HG03558 (cell line): ENCODE results near the gene FAM90A26.
"Not testable (repeated sequence)": the region's sequence is repeated elsewhere in the genome, so short reads cannot be mapped to it uniquely, and the experiment has no call there.

ENCODE experiments used
- ATAC-seq: cut with Tn5 transposase; IDR thresholded peaks from one replicate; pipeline ENCODE4 v1.9.1; 2021; ENCODE audit warnings: moderate number of reproducible peaks; ENCODE audit not compliant: unreplicated experiment; ENCODE audit errors: extremely low read depth

Gene FAM90A26

GRCh38 chr4:9155101-9155886, 14.9 kb upstream of the FAM90A26 start:
- not testable (repeated sequence) for ATAC-seq

GRCh38 chr4:9158392-9158791, 11.8 kb upstream of the FAM90A26 start:
- not testable (repeated sequence) for ATAC-seq

GRCh38 chr4:9160046-9160445, 10.2 kb upstream of the FAM90A26 start:
- not testable (repeated sequence) for ATAC-seq

- ATAC-seq: not testable (repeated sequence)
These were observed 4.2 kb upstream of the FAM90A26 start for GRCh38 chr4:9165990-9166389.

- ATAC-seq: not testable (repeated sequence)
These were observed 40.1 kb downstream of the FAM90A26 start, which contains the start of gene USP17L10 for GRCh38 chr4:9210357-9210756. Gene USP17L10, plus strand, starts transcription at chr4:9210657. Its CDS starts 0 bp downstream, at chr4:9210657.

- not testable (repeated sequence) for ATAC-seq
These were observed 44.5 kb downstream of the FAM90A26 start for GRCh38 chr4:9214701-9215100.

- ATAC-seq: not testable (repeated sequence)
These were observed 44.9 kb downstream of the FAM90A26 start, which contains the start of gene USP17L11 for GRCh38 chr4:9215105-9215504. Gene USP17L11, plus strand, starts transcription at chr4:9215405. Its CDS starts 0 bp downstream, at chr4:9215405.

- not testable (repeated sequence) for ATAC-seq
These were observed 49.6 kb downstream of the FAM90A26 start, which contains the start of gene USP17L12 for GRCh38 chr4:9219852-9220251. Gene USP17L12, plus strand, starts transcription at chr4:9220152. Its CDS starts 0 bp downstream, at chr4:9220152.

- ATAC-seq: not testable (repeated sequence)
These were observed 54.4 kb downstream of the FAM90A26 start, which contains the start of gene USP17L13 for GRCh38 chr4:9224596-9224995. Gene USP17L13, plus strand, starts transcription at chr4:9224896. Its CDS starts 0 bp downstream, at chr4:9224896.
